GM12878 (cell line): ENCODE measurements around the gene NOD2.

ENCODE experiments used
- CREB1 ChIP-seq: IDR thresholded peaks from 2 replicates; pipeline ENCODE4 v1.6.1; 2012; ENCODE audit warnings: low read depth, mild to moderate bottlenecking, inconsistent platforms
- E2F4 ChIP-seq: IDR thresholded peaks from 2 replicates; pipeline ENCODE4 v1.6.1; 2012; ENCODE audit warnings: low read depth, low read length, improper control_type of control experiment
- EGR1 ChIP-seq, 2 experiments: IDR thresholded peaks; 1 replicate in 1 of 2; 2 replicates in 1 of 2; pipeline ENCODE4 v1.6.1; 2011 to 2012; ENCODE audit warnings: low read depth in 2 of 2, low read length in 2 of 2, borderline replicate concordance in 1 of 2, mild to moderate bottlenecking in 1 of 2, moderate library complexity in 1 of 2
- SIN3A ChIP-seq: IDR thresholded peaks from 2 replicates; pipeline ENCODE4 v1.6.1; 2012; ENCODE audit warnings: low read depth, low read length, improper control_type of control experiment

GRCh38 chr16:50717494-50717893 is 24.1 kb downstream of the NOD2 start:
- no peak for TF ChIP-seq E2F4
- TF ChIP-seq EGR1 (IDR thresholded peaks at IDR 0.05; ENCODE audit: borderline replicate concordance in 1 of 2, low read depth in 2 of 2, low read length in 2 of 2) = no peak
- TF ChIP-seq SIN3A = no peak
- no peak for TF ChIP-seq CREB1
